Measurements from ENCODE around the gene BHLHE23. TPM values are rescaled to one million over a fixed set of nuclear protein-coding genes. Genes with fewer than 3 reads are reported as not detected.
A peak's percentile ranks its signal among the peaks of the same experiment; 100 is the strongest.

The BHLHE23 gene
- total and polyA plus RNA-seq, 12 donors, result 0.03 TPM; not detected in 11

DNA sequence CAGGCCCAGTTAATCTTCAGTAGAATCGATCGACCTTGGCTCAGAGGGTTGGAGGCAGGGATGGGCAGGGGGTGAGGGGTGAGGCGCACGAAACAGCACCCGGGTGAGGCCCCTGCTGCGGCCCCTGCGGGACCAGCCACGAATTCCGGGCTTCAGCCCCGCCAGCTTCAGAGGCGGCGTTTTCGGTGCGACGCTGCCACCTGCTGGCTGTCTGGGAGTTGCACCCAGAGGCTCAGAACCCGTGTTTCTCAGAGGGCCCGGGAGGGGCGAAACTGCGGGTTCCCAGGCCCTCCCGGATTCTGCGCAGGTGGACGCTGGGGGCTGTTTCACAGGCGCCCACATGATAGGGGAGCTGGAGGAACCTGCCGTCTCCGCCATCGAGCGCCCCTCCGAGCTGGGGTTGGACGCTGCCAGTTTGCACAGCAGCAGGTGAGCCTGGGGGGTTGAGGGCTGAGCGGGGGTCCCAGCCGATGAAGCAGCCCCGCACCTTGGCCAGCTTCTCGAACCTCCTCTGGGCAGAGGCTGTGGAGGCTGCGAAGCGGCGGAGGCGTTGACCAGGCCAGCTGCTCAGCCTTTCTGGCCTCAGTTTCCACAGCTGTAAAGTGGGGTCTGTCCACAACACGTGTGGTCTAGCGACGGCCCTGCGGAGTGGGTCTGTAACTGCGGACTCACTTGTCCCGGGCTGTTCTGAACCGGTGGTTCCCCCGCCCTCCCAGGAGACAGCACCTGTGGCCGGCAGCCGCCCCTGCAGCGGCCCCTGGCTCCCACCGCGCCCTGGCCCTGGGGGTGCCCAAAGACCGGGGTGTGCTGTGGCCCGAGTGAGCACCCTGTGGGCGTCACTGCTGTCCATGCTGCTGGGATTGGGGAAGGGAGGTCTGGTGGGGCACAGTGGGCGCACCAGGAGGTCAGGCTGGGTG is 2.5 kb upstream of the BHLHE23 start:
- DNase-seq, result peak; percentile 67 to 82
- peaks cover 0 to 20% (median 13%) of the 10 kb centered on the region in 11 donors for H3K9me3 ChIP-seq
- no peaks in the 10 kb centered on the region for H3K36me3 ChIP-seq
- H3K4me1 ChIP-seq, result peaks cover 6 to 48% (median 23%) of the 10 kb centered on the region in 9 donors
- WGBS, 2 donors, result 6 to 8% methylated on average over 54 of the region's 54 CpGs
- H3K27me3 ChIP-seq, result peaks cover 57 to 100% (median 100%) of the 10 kb centered on the region in 7 donors
- ATAC-seq, result peak; percentile 80 to 92 (median 86)
- TF ChIP-seq, protein P1, sequence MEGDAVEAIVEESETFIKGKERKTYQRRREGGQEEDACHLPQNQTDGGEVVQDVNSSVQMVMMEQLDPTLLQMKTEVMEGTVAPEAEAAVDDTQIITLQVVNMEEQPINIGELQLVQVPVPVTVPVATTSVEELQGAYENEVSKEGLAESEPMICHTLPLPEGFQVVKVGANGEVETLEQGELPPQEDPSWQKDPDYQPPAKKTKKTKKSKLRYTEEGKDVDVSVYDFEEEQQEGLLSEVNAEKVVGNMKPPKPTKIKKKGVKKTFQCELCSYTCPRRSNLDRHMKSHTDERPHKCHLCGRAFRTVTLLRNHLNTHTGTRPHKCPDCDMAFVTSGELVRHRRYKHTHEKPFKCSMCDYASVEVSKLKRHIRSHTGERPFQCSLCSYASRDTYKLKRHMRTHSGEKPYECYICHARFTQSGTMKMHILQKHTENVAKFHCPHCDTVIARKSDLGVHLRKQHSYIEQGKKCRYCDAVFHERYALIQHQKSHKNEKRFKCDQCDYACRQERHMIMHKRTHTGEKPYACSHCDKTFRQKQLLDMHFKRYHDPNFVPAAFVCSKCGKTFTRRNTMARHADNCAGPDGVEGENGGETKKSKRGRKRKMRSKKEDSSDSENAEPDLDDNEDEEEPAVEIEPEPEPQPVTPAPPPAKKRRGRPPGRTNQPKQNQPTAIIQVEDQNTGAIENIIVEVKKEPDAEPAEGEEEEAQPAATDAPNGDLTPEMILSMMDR (IDR thresholded peaks at IDR 0.05), result peak; percentile 90 to 97 (median 94)
- intact Hi-C loops (cut with DNase I), result loop anchor here (1.0 to 10.0 kb wide), 12 partner anchors 37 to 137 kb away; partner anchors contain the start of gene SLC17A9 (in 1 of the 10)
- H3K27ac ChIP-seq, result no peak overlapping the region
- H3K4me3 ChIP-seq, result peak overlapping the region in 2 of 10 donors; percentile 6 to 16

- ATAC-seq (peak in 5 of 8 donors; percentile 10 to 33 (median 23)), DNase-seq (no peak)
- H3K27ac ChIP-seq, result no peak overlapping the region
- TF ChIP-seq, protein P1 (IDR thresholded peaks at IDR 0.05), result no peak
- peaks cover 0 to 13% (median 9%) of the 10 kb centered on the region in 11 donors for H3K9me3 ChIP-seq
- peaks cover 58 to 100% (median 100%) of the 10 kb centered on the region in 7 donors for H3K27me3 ChIP-seq
- H3K4me1 ChIP-seq, result peaks cover 6 to 48% (median 23%) of the 10 kb centered on the region in 9 donors
- no peaks in the 10 kb centered on the region for H3K36me3 ChIP-seq
- peak overlapping the region in 2 of 10 donors; percentile 6 to 16 for H3K4me3 ChIP-seq
- WGBS, 2 donors, result 8 to 9% methylated on average over 20 to 21 of the region's 21 CpGs
- intact Hi-C loops (cut with DNase I), result loop anchor here (1.0 to 10.0 kb wide), 12 partner anchors 36 to 136 kb away; partner anchors contain the start of gene SLC17A9 (in 1 of the 10)
Observed at GRCh38 chr20:63008541-63009044, 1.8 kb upstream of the BHLHE23 start.

GRCh38 chr20:63007646-63008488 is 1.1 kb upstream of the BHLHE23 start:
- TF ChIP-seq, protein P1 (IDR thresholded peaks at IDR 0.05), result no peak
- peaks cover 6 to 48% (median 23%) of the 10 kb centered on the region in 9 donors for H3K4me1 ChIP-seq
- H3K36me3 ChIP-seq, result no peaks in the 10 kb centered on the region
- 13 to 15% methylated on average over 46 of the region's 46 CpGs for WGBS, 2 donors
- peak in 3 of 8 donors; percentile 11 to 31 (median 12) for ATAC-seq
- no peak overlapping the region for H3K27ac ChIP-seq
- DNase-seq, result peak in 1 of 2 donors; percentile 12
- intact Hi-C loops (cut with DNase I), result loop anchor here (2.0 to 10.0 kb wide), 11 partner anchors 35 to 136 kb away; partner anchors contain the start of gene SLC17A9 (in 1 of the 10)
- H3K9me3 ChIP-seq, result peaks cover 0 to 6% (median 3%) of the 10 kb centered on the region in 11 donors
- H3K4me3 ChIP-seq, result no peak overlapping the region
- H3K27me3 ChIP-seq, result peaks cover 65 to 100% (median 100%) of the 10 kb centered on the region in 7 donors
